Ascending aorta (tissue), 2 donors: ENCODE measurements around the gene C7. TPM values are rescaled to one million over a fixed set of nuclear protein-coding genes. Genes with fewer than 3 reads are reported as not detected.
"Not testable (repeated sequence)": the region's sequence is repeated elsewhere in the genome, so short reads cannot be mapped to it uniquely, and the experiment has no call there.

Experiments used
- DNase-seq, 2 donors: peaks; one replicate each; pipeline ENCODE4 v3.0.0-alpha.2; 2019; ENCODE audit warnings: low spot score in 2 of 2
- H3K27ac ChIP-seq, 2 donors: fragments of 200-600 bp; sonication (generic); one replicate each; pipeline ENCODE4 v1.5.1; 2016 to 2017; ENCODE audit warnings: mild to moderate bottlenecking in 1 of 2
- H3K27me3 ChIP-seq: fragments of 200-600 bp; sonication (generic); one replicate; pipeline ENCODE4 v1.5.1; 2017
- H3K36me3 ChIP-seq, 2 donors: fragments of 200-600 bp; sonication (generic); one replicate each; pipeline ENCODE4 v1.5.1; 2016
- H3K4me1 ChIP-seq, 2 donors: fragments of 200-600 bp; sonication (generic); one replicate each; pipeline ENCODE4 v1.5.1; 2016 to 2017; ENCODE audit warnings: mild to moderate bottlenecking in 1 of 2
- H3K4me3 ChIP-seq, 2 donors: fragments of 200-600 bp; sonication (generic); one replicate each; pipeline ENCODE4 v1.5.1; 2016 to 2017; ENCODE audit warnings: mild to moderate bottlenecking in 1 of 2
- H3K9me3 ChIP-seq, 2 donors: fragments of 200-600 bp; sonication (generic); one replicate each; pipeline ENCODE4 v1.5.1; 2016
- intact Hi-C: fragments of 100-400 bp; cut with DNase I; formaldehyde crosslinking; loops from one replicate; pipeline ENCODE4 v1.15.1; 2023
- total RNA-seq: library from RNA; depleted of rRNA; stranded (reverse); fragments of >200 nt; gene quantifications from one replicate; pipeline ENCODE4 v1.1.0, GENCODE V29; 2016
- TF ChIP-seq, protein P1 (sequence below), 3 experiments: fragments of 200-600 bp in 2 of 3; fragments of 450-650 bp in 1 of 3; sonication (generic) in 2 of 3; IDR thresholded peaks; one replicate each; pipeline ENCODE4 v1.5.1; 2016 to 2019; ENCODE audit warnings: antibody characterized with exemption in 3 of 3, mild to moderate bottlenecking in 1 of 3, moderate library complexity in 1 of 3

C7 gene
- total RNA-seq, 1 donor from 2014 or later, result 179 TPM

DNA sequence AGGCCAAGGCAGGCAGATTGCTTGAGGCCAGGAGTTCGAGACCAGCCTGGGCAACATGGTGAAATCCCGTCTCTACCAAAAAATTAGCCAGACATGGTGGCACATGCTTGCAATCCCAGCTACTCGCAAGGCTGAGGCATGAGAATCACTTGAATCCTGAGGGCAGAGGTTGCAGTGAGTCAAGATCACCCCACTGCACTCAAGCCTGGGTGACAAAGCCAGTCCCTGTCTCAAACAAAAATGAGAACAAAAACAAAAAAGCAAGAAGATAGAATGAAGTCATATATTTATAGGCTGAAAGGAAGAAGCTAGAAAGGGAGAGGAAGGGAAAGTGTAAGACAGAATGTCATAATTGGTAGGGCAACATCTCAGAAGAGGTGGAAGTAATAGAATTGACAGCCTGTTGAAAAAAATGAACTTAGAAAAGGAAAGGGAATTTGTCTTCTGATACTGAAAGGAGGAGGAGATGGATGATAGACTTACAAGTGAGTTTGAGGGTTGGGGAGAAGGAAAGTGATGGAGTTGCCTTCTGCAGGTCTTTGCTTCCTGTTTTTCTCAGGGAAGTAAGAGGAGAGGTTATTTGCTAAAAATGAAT is 35.9 kb upstream of the C7 start:
- Histone ChIP-seq H3K9me3 (no peaks in the 10 kb centered on the region), H3K36me3 (no peaks in the 10 kb centered on the region), H3K27me3 (no peaks in the 10 kb centered on the region), H3K4me3 (no peak overlapping the region), H3K4me1 (no peaks in the 10 kb centered on the region), H3K27ac (no peak overlapping the region)
- intact Hi-C loops, result no loop called here
- no peak for DNase-seq
- TF ChIP-seq, protein P1, sequence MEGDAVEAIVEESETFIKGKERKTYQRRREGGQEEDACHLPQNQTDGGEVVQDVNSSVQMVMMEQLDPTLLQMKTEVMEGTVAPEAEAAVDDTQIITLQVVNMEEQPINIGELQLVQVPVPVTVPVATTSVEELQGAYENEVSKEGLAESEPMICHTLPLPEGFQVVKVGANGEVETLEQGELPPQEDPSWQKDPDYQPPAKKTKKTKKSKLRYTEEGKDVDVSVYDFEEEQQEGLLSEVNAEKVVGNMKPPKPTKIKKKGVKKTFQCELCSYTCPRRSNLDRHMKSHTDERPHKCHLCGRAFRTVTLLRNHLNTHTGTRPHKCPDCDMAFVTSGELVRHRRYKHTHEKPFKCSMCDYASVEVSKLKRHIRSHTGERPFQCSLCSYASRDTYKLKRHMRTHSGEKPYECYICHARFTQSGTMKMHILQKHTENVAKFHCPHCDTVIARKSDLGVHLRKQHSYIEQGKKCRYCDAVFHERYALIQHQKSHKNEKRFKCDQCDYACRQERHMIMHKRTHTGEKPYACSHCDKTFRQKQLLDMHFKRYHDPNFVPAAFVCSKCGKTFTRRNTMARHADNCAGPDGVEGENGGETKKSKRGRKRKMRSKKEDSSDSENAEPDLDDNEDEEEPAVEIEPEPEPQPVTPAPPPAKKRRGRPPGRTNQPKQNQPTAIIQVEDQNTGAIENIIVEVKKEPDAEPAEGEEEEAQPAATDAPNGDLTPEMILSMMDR (IDR thresholded peaks at IDR 0.05), result no peak

DNA sequence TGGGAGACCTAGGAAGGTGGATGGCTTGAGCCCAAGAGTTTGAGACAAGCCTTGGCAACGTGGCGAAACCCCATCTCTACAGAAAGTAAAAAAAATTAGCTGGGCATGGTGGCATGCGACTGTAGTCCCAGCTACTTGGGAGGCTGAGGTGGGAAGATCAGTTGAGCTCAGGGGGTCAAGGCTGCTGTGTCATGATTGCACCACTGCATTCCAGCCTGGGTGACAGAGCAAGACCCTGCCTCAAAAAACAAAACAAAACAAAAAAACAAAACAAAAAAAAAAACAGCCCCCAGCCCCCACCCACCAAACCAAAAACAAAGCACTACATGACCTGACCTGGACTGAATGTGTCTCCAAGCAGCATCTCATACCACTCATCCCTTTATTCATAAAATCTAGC is 33.3 kb upstream of the C7 start:
- intact Hi-C loops, result loop anchor here (5.0 kb wide), 1 partner anchor 34 kb away; the partner anchor contains the start of gene CARD6

GRCh38 chr5:40877371-40877988 is 31.8 kb upstream of the C7 start:
- H3K36me3 ChIP-seq, result no peaks in the 10 kb centered on the region
- no peaks in the 10 kb centered on the region for H3K4me1 ChIP-seq
- intact Hi-C loops, result loop anchor here (5.0 kb wide), 1 partner anchor 35 kb away; the partner anchor contains the start of gene CARD6
- H3K27ac ChIP-seq, result no peak overlapping the region
- no peaks in the 10 kb centered on the region for H3K27me3 ChIP-seq
- DNase-seq, result no peak
- H3K9me3 ChIP-seq, result no peaks in the 10 kb centered on the region
- TF ChIP-seq, protein P1 (IDR thresholded peaks at IDR 0.05), result no peak
- H3K4me3 ChIP-seq, result no peak overlapping the region

More for the DNA sequence above, 33.3 kb upstream of the C7 start:
- TF ChIP-seq, protein P1 (IDR thresholded peaks at IDR 0.05), result no peak
- no peak overlapping the region for H3K27ac ChIP-seq
- no peaks in the 10 kb centered on the region for H3K4me1 ChIP-seq
- DNase-seq, result no peak
- H3K4me3 ChIP-seq, result no peak overlapping the region
- H3K36me3 ChIP-seq, result no peaks in the 10 kb centered on the region
- no peaks in the 10 kb centered on the region for H3K9me3 ChIP-seq
- H3K27me3 ChIP-seq, result no peaks in the 10 kb centered on the region

DNA sequence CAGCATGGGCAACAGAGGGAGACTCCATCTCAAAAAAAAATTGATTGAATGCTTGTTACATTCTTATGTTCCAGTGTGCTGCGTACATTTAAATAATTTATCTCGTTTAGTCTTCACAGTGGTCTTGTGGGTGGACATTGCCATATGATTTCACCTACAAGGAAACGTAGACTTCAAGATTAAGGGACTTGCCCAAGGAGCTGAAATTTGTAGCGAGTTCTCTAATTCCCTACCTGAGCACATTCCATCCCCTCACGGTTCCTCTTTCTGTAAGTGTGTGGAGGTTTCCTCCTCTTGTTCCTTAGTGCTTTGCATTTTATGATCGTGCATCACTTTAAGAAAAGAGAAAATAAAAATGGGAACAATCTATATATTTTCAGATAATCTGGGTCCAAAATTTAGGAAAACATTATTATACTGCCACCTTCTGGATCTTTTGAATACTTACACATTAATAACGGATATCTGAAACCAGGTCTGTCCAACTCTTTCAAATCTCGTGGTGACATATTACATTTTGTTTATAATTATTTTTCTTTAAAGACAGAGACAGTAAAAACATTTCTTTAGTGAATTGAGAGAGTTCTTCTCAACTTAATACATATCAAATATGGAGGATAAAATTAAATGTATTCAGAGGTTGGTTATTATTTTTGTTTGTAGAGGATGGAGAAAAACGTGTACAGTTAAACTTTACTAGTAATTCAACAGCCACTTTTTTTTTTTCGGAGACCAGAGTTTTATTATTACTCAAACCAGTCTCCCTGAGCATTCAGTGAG is 29.9 kb upstream of the C7 start:
- intact Hi-C loops, result loop anchor here (1.0 to 5.0 kb wide), 2 partner anchors 37 to 124 kb away; partner anchors contain the start of genes CARD6 and TTC33
- no peaks in the 10 kb centered on the region for H3K4me1 ChIP-seq
- H3K9me3 ChIP-seq, result no peaks in the 10 kb centered on the region
- no peak overlapping the region for H3K4me3 ChIP-seq
- no peak overlapping the region for H3K27ac ChIP-seq
- TF ChIP-seq, protein P1 (IDR thresholded peaks at IDR 0.05), result peak; percentile 21 to 56 (median 56)
- H3K36me3 ChIP-seq, result no peaks in the 10 kb centered on the region
- H3K27me3 ChIP-seq, result no peaks in the 10 kb centered on the region
- DNase-seq, result no peak

- no peaks in the 10 kb centered on the region for H3K9me3 ChIP-seq
- DNase-seq, result no peak
- H3K36me3 ChIP-seq, result no peaks in the 10 kb centered on the region
- no peaks in the 10 kb centered on the region for H3K4me1 ChIP-seq
- intact Hi-C loops, result no loop called here
- TF ChIP-seq, protein P1 (IDR thresholded peaks at IDR 0.05), result no peak
- H3K27ac ChIP-seq, result no peak overlapping the region
- no peaks in the 10 kb centered on the region for H3K27me3 ChIP-seq
- no peak overlapping the region for H3K4me3 ChIP-seq
Measured at GRCh38 chr5:40882291-40882690, 27.0 kb upstream of the C7 start.

- H3K36me3 ChIP-seq, H3K4me1 ChIP-seq, intact Hi-C loops, H3K27ac ChIP-seq, H3K27me3 ChIP-seq, DNase-seq, H3K4me3 ChIP-seq, H3K9me3 ChIP-seq: not testable (repeated sequence)
Measured at GRCh38 chr5:40883051-40883450, 26.2 kb upstream of the C7 start.

DNA sequence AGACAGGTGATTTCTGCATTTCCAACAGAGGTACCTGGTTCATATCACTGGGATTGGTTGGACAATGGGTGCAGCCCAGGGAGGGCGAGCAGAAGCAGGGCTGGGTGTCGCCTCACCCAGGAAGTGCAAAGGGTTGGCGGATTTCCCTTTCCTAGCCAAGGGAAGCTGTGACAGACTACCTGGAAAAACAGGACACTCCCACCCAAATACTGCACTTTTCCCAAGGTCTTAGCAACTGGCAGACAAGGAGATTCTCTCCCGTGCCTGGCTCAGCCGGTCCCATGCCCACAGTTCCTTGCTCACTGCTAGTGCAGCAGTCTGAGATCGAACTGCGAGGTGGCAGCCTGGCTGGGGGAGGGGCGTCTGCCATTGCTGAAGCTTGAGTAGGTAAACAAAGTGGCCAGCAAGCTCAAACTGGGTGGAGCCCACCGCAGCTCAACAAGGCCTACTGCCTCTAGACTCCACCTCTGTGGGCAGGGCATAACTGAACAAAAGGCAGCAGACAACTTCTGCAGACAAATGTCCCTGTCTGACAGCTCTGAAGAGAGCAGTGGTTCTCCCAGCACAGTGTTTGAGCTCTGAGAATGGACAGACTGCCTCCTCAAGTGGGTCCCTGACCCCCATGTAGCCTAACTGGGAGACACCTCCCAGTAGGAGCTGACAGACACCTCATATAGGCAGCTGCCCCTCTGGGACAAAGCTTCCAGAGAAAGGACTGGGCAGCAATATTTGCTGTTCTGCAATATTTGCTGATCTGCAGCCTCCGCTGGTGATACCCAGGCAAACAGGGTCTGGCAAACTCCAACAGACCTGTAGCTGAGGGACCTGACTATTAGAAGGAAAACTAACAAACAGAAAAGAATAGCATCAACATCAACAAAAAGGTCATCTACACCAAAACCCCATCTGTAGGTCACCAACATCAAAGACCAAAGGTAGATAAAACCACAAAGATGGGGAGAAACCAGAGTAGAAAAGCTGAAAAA is 13.6 kb upstream of the C7 start:
- H3K4me1 ChIP-seq, H3K27ac ChIP-seq, H3K36me3 ChIP-seq, H3K4me3 ChIP-seq, intact Hi-C loops, H3K27me3 ChIP-seq, DNase-seq, H3K9me3 ChIP-seq: not testable (repeated sequence)
